GM18951 (cell line): ENCODE results near the gene AQP1.

Experiments used
- POLR2A ChIP-seq: IDR thresholded peaks from 4 replicates; pipeline ENCODE4 v1.6.1; 2011; ENCODE audit warnings: mild to moderate bottlenecking; ENCODE audit not compliant: insufficient read length, insufficient read depth; ENCODE audit errors: extremely low read depth
- in situ Hi-C: fragments of 300-500 bp; cut with MboI; formaldehyde crosslinking; loops from one replicate; pipeline ENCODE4 v1.12.0; 2022; ENCODE audit warnings: low sequenced_read_pairs, mixed read lengths, inconsistent platforms; ENCODE audit not compliant: unreplicated experiment

AQP1 gene

DNA sequence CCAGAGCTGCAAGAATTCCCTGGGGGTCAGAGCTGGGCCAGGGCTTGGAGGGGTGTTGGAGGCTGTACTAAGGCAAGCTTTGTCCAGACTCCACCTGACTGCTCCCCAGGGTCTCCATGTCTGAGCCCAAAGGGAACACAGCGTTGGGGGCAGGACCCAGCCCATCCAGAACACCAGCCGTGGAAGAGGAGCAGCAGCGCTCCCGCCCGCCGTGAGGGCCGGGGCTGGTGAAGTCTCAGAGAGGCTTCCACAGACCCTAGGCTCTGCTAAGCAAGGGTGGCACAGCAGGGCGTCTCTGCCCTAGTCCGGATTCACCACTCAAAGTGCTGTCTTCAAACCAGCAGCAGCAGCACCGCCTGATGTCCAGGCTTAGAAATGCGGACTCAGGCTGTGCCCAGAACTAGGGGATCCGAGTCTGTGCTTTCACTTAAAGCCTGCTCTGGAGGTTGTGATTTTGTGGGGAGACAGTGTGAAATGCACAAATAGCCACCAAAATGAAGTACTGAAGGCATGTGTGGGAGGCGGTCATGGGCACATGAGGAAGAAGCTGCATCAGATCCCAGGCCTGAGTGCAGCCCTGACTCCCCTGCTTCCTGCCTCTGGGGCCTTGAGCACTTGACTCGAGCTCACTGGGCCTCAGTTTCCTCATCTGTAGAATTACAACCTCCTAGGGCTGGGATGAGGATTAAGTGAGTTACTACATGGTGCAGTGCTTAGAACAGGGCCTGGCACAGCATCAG, 16.6 kb upstream of the AQP1 start:
- no peak for TF ChIP-seq POLR2A
- in situ Hi-C loops, result no loop called here

DNA sequence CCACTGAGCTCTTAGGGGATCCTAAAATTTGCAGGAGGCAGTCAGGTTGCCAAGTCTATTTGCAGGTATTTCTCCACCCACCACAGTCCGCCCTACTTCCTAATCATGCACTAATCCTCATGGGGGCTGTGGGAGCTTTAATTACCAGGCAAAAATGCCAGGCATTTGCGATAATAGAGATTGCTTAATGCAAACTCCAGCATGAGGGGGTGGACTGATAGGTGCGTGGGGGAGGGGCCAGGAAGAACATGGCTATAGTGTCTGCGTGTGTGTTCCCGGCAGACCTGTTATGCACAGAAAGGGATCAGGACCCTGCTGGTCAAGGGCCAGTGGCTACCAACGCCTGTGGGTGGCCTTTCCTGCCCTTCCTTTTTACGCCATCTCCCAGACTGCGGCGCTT, 15.6 kb upstream of the AQP1 start:
- TF ChIP-seq POLR2A, result no peak
- in situ Hi-C loops, result no loop called here

DNA sequence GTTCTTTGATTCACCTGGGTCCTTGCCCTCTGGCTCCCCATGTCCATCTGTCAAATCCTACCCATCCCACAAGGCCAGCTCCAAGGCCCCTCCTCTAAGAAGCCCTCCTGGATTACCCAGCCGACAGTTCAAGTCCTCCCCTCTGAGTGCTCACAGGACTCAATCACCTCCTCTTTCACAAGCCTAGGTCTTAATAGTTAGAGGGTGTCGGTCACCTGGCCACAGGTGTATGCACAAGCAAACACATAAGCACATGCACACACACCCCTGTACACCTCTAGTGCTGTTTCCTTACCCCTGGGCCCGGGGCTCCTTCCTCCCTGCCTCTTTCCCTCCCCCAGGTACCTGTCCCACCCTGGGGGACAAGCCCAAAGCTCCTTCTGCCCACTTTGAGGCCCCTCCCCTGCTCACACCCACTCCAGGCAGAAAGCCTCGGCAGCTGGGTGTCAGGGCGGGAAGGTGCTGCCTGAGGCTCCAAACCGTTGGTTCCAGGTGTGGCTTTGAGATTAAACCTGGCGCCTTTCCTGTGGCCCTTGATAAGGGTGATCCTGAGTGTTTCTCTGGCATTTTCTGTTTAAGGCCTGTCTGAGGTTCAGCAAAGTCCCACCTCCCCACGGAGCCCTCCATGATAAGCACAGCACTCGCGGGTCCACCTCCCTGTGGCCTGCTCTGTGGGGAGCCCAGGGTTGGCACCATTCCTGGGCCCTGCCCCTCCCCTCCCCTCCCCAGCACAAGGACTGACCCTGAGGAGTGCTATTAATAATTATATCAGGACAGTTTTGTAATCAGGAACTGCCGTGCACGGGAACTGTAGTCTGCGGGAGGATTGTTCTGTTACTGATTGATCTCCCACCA, 14.6 kb upstream of the AQP1 start:
- in situ Hi-C loops, result no loop called here
- TF ChIP-seq POLR2A, result no peak

DNA sequence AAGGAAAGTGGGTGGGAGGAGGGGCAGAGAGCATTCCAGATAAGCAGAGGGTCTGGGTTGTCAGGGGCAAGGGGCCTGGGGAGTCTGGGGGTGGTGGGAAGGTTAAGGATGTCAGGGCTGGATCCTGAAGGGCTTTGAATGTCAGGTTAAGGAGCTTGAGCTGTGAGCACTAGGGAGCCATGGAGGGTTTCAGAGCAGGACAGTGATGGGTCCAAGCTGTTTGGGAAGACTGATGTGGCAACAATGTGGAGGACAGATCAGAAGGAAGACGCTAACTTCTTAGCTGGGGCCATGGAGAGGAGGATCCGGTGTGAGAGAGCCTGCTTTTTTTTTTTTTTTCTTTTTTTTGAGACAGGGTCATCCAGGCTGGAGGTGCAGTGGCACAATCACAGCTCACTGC, 13.9 kb upstream of the AQP1 start:
- TF ChIP-seq POLR2A, result no peak
- in situ Hi-C loops, result no loop called here

DNA sequence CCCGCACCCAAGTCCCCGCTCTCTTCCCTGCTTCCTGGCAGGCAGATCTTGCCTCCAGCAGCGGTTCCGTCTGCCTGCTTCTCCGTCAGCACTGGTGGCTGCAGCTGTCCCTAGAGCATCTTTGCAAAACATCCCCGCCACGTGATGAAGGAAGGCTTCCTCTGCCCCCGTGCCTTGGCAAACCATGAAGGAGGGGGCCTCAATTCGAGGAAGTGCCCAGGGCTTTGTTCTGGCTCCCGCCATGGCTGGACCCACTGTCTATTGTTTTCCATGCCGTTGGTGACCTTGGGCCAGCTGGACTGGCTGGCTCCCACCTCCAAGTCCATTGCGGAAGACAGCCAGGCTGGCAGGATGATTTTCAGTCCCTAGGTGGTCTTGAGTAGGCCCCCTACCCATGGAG, 13.2 kb upstream of the AQP1 start:
- no peak for TF ChIP-seq POLR2A
- in situ Hi-C loops, result no loop called here

DNA sequence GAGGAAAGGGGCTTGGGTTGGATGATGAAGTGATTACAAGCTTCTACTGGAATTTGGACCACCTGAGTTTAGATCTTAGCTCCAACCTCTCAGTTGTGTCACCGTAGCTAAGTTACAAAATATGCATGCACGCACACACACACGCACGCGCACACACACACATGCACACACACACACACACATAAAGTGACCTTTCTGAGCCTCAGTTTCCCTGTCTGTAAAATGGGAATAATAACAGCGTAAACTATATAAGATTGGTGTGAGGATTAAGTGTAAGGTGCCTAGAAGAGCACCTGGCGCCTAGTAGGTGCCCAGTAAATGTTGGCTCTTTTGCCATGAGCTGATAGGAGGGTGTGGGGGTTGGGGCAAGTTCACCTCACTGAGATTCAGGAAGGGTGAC, 12.6 kb upstream of the AQP1 start:
- no peak for TF ChIP-seq POLR2A
- in situ Hi-C loops, result no loop called here

DNA sequence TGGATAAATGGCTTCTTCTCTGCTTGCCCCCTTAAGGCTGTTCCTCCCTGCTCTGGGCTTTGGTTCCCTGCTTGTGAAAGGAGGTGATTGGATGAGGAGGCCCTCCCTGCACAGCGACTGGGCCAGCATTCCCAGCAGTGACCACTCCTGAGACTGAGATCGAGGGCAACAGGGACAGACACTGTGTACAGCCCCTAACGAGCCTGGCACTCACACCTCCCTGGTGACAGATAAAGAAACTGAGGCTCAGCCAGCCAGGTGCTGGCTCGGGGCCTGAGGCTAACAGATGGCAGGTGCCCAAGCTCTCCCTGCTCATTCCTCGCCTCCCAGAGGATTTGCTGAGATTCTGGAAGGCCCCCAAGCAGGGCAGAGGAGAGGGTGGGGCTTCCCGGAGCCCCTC, 12.0 kb upstream of the AQP1 start:
- no peak for TF ChIP-seq POLR2A
- in situ Hi-C loops, result no loop called here

DNA sequence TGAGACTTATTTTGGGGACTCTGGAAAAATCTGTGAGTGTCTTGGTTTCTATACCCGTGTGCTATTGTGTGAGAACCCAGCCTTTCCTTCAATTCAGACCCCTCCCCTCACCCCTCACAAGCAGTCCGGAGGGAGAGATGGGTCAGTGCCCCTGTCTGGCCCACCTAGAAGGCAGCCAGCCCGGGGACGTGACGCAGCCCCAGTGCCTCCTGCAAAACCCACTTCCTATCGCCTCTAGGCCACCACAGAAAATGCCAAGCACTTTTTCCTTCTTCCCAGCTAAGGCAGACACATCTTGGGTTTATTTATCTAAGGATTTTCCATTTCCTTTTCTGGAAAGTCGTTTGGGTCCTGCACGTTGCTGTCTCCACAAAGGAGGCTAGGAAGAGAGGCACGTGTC, 11.6 kb upstream of the AQP1 start:
- TF ChIP-seq POLR2A, result no peak
- in situ Hi-C loops, result no loop called here

DNA sequence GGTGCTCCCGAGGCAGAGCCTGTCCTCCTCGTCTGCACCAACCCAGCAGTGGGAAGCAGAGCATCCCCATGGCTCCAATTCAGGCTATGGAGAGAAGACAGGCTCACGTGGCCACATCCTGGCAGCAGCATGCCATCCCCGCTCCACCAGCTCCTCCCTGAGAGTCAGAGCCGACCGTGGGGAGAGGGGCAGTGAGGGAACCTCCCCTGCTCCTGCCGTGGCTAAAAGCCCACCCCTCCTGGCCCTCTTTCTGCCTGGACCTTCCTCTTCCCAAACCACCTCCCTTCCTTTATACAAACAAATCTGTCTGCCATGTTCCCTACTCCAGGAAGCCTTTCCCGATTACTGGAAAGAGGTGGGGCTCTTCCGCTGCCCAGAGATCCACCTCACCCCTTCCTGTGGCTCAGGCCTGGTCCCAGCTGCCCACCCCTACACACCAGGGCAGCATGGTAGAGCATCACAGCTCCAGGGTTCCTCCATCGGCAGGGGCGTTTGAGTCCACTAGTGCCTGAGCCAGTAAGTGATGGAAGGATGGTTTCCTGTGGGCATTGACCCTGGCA, 10.8 kb upstream of the AQP1 start:
- in situ Hi-C loops, result no loop called here

DNA sequence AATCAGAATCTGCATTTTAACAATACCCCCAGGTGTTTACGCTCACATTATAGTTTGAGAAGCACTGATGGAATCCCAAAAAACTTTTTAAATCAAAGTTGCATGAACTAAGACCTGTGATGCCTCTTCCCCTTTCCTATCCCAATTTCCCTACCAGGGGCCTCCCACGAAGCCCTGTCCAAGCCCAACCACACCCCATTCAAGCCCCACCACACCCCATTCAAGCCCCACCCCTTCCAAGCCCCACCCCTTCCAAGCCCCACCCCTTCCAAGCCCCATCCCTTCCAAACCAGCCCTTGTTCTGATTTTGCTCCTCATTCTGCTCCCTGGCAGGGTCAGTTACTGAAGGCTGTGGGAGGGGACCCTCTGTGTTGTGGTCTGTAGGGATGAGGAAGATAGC, 9.8 kb upstream of the AQP1 start:
- TF ChIP-seq POLR2A, result no peak
- in situ Hi-C loops, result no loop called here

More for the DNA sequence above, 10.8 kb upstream of the AQP1 start:
- TF ChIP-seq POLR2A, result no peak

DNA sequence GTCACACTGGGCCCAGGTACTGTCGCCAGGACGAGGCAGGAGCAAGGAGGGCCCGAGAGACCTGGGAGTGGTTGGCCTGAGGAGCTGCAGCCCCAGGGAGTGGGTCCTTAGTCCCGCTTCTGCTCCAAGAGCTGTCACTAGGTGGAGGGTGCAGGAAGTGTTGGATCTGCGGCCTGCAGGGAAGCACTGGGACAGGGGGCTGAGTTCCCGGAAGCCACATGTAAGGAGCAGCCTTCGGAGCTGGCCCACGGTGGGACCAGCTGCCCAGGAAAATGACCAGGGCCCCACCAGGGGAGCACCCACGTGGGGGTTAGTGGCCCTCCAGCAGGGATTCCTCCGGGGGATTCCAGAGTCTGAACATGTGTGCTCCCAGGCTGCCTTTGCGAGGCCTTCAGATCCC, 9.2 kb upstream of the AQP1 start:
- in situ Hi-C loops, result no loop called here
- no peak for TF ChIP-seq POLR2A

DNA sequence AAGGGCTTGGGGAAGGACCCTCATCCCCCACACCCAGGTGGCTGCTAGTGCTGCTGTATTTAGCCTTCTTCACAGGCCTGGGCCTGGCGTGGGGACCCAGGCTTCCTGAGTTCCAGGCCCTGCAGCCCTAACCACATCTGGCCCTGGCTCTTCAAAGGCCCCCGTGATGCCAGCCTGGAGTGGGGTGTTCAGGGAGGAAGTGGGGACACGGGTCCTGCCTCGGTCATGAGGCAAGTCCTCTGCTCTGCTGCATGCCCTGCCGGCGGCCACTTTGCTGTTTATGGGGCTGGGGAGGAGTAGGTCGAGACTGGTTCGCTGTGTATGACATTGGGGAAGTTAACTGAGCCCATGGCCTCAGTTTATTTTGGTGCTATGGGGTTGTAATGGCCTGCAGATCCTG, 8.5 kb upstream of the AQP1 start:
- in situ Hi-C loops, result no loop called here

DNA sequence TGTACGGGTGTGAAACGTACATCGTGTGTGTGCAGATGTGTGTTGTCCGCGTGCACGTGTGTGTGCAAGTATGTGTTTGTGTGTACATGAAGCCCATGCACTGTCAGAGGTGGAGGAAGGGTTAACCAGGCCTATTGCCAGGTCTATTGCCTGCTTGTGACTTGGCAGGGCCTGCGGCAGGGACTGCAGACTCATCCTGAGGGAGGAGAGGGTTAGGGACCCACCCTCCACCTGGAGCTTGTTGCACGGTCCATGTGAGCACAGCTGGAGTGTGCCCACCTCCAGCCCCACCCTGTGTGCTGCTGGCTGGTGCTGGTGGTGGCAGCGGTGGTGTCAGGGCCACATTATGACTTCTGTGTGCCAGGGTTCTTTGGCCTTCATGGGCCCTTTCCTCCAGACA, 7.1 kb upstream of the AQP1 start:
- in situ Hi-C loops, result no loop called here

More for the DNA sequence above, 8.5 kb upstream of the AQP1 start:
- TF ChIP-seq POLR2A, result no peak

DNA sequence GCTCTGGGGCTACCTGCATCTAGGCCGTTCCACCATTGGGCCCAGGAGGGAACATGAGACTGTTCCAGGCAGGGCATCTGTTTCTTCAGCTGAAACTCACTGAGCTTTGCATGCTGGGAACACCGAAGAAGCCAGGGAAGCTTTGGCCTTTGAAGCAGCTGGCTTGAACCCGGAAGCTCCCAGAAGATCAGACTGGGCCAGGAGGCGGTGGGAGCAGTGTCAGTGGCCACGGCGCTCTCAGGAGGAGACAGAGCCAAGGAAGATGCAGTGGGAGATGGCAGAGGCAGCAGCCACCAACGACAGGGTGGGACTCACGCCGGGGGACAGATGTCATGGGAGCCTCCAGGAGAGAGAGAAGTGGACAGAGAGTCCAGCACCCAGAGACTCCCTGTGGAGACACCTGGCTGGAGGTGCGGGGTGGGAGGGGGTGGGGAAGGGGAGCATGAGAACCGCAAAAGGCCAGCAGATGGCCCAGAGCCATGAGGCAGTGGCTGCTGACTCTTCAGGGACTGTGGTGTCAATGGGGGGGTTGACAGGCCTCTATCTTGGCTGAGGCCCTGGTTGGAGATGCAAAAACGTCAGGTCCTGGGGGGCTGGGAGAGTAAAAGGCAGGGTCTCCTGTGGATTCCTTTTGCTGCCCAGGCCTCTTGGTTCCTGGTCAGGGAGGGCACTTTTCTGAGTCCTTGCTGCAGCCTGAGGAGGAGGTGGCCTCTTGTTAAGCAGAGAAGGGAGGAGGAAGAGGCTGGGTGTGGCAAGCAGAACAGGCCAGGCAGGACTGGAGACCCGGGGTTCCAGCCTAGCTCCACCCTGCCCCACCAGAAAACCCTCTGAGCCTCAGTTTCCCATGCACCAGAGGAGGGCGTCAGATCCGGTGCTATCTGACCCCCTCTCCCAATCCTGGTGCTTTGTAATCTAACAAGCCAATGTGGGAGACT, 6.3 kb upstream of the AQP1 start:
- no peak for TF ChIP-seq POLR2A
- in situ Hi-C loops, result no loop called here

More for the DNA sequence above, 7.1 kb upstream of the AQP1 start:
- no peak for TF ChIP-seq POLR2A
